Spinal cord (tissue), 10 donors: ENCODE data around the gene ZNF789. TPM values are rescaled to one million over a fixed set of nuclear protein-coding genes. Genes with fewer than 3 reads are reported as not detected.
"Not testable (repeated sequence)": the region's sequence is repeated elsewhere in the genome, so short reads cannot be mapped to it uniquely, and the experiment has no call there.

Source experiments
- DNase-seq, 6 donors: peaks; one replicate each; pipeline versions ENCODE4 v3.0.0 to v3.0.0-alpha.2; 2013 to 2015; ENCODE audit warnings: low spot score in 6 of 6, low read depth in 4 of 6
- H3K27ac ChIP-seq: one replicate; pipeline ENCODE4 v1.5.1; 2013; ENCODE audit warnings: low read depth, low read length, control low read depth
- H3K27me3 ChIP-seq: one replicate; pipeline ENCODE4 v1.6.1; 2013; ENCODE audit warnings: low read length; ENCODE audit not compliant: control insufficient read depth, insufficient read depth
- H3K36me3 ChIP-seq: one replicate; pipeline ENCODE4 v1.6.1; 2013; ENCODE audit warnings: low read length; ENCODE audit not compliant: control insufficient read depth, insufficient read depth
- H3K4me1 ChIP-seq: one replicate; pipeline ENCODE4 v1.6.1; 2013; ENCODE audit warnings: low read length; ENCODE audit not compliant: control insufficient read depth, insufficient read depth
- H3K4me3 ChIP-seq: one replicate; pipeline ENCODE4 v1.5.1; 2013; ENCODE audit warnings: low read depth, low read length, control low read depth
- H3K9me3 ChIP-seq: one replicate; pipeline ENCODE4 v1.6.1; 2013; ENCODE audit warnings: low read length; ENCODE audit not compliant: control insufficient read depth, insufficient read depth
- WGBS: methylation state at CpG from one replicate; pipeline ENCODE4 v1.1.5; 2013; ENCODE audit warnings: missing lambda C conversion rate; ENCODE audit not compliant: insufficient coverage; 5-methylcytosine and 5-hydroxymethylcytosine counted together
- polyA plus RNA-seq, 2 donors: library from polyadenylated mRNA; unstranded; fragments of 120-200 nt; gene quantifications; one replicate each; pipeline ENCODE4 v1.2.1, GENCODE V29; 2013; ENCODE audit not compliant: insufficient read length in 2 of 2
- total RNA-seq, 2 donors: library from RNA; depleted of rRNA in 1 of 2; stranded (reverse); fragments of 120-200 nt in 1 of 2; fragments of >200 nt in 1 of 2; gene quantifications; one replicate each; pipeline versions ENCODE4 v1.2.3 to v1.2.4, GENCODE V29; 2013 to 2014
- donor health status: healthy.

ZNF789 gene
- total and polyA plus RNA-seq, 4 donors, result 16.5 to 53.8 (median 23.8) TPM

DNA sequence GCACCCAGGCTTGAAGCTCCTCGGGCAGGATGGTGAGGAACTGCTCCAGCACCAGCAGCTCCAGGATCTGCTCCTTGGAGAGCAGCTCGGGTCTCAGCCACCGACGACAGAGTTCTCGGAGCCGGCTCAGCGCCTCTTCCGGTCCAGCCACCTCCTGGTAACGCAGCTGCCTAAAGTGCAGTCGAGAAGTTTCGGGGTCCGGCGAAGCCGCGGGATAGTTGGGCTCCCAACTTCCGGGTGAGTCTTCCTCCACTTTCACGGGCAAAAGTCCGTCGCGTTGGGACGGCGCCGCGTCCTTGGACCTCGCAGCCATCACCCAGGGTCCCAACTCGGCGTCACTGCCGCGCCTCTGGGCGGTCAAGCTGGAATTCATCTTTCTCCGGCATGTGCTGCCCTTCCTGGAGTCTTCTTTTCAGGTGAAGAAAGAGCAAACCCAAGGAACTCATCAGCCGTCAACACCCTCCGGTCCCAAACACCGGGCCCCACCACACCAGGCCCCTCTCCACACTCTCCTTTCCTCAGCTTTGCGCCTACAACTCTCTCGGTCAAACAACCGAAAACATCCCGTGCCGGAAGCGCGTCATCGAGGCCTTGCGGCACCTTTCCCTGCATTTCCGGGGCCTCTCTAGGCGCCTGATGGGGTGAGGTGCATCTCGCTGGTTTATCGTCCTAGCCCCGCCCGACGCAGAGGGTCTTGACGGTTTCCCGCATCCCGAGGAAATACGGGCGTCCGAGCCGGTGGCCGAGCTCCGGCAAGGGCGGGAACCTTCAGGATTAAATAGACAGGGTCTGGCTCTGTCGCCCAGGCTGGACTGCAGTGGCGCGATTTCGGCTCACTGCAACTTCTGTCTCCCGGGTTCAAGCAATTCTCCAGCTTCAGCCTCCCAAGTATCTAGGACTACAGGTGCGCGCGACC is 27.3 kb downstream of the ZNF789 start, which contains the start of gene ZNF394:
Gene ZNF394 (minus strand): TSS at position 561 of the 916 bp plus-strand sequence. CDS start 188 bp downstream, at position 373.
- peaks cover 22% of the 10 kb centered on the region for H3K36me3 ChIP-seq
- H3K4me3 ChIP-seq, result peak within 1 kb of the TSS; percentile 92
- H3K27me3 ChIP-seq, result no peaks in the 10 kb centered on the region
- under 1% methylated on average over 65 of the region's 68 CpGs for WGBS
- H3K9me3 ChIP-seq, result no peaks in the 10 kb centered on the region
- H3K4me1 ChIP-seq, result peaks cover 25% of the 10 kb centered on the region
- DNase-seq, result peak; percentile 85 to 98 (median 92)
- H3K27ac ChIP-seq, result peak within 1 kb of the TSS; percentile 95

DNA sequence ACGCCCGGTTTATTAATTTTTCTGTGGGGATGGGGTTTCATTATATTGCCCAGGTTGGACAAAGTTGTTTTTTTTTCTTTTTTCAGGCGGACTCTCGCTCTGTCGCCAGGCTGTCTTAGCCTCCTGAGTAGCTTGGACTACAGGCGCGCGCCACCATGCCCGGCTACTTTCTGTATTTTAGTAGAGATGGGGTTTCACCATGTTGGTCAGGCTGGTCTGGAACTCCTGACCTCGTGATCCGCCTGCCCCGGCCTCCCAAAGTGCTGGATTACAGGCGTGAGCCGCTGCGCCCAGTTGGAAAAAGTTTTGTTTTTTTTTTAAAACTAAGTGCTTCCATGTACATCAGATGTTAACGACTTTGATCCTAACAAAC is 27.9 kb downstream of the ZNF789 start:
- H3K9me3 ChIP-seq, result no peaks in the 10 kb centered on the region
- no peaks in the 10 kb centered on the region for H3K27me3 ChIP-seq
- H3K4me3 ChIP-seq, result peak overlapping the region; percentile 92
- peaks cover 25% of the 10 kb centered on the region for H3K4me1 ChIP-seq
- H3K36me3 ChIP-seq, result peaks cover 15% of the 10 kb centered on the region
- WGBS, result 50% methylated on average over 6 of the region's 16 CpGs
- peak overlapping the region; percentile 95 for H3K27ac ChIP-seq
- no peak for DNase-seq

DNA sequence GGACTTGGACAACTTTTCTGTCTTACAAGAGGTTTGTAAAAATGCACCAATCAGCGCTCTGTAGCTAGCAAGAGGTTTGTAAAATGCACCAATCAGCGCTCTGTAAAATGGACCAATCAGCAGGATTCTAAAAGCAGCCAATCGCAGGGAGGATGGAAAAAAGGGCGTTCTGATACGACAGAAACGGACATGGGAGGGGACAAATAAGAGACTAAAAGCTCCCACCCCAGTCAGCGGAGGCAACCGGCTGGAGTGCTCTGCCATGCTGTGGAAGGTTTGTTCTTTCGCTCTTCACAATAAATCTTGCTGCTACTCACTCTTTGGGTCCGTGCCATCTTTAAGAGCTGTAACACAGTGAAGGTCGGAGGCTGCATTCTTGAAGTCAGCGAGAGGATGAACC is 28.5 kb downstream of the ZNF789 start:
- H3K4me3 ChIP-seq, H3K9me3 ChIP-seq, H3K27me3 ChIP-seq, DNase-seq, H3K27ac ChIP-seq: not testable (repeated sequence)
- Histone ChIP-seq H3K36me3 (peaks cover 16% of the 10 kb centered on the region), H3K4me1 (peaks cover 30% of the 10 kb centered on the region)
- WGBS, result 89% methylated on average over 6 of the region's 12 CpGs

DNA sequence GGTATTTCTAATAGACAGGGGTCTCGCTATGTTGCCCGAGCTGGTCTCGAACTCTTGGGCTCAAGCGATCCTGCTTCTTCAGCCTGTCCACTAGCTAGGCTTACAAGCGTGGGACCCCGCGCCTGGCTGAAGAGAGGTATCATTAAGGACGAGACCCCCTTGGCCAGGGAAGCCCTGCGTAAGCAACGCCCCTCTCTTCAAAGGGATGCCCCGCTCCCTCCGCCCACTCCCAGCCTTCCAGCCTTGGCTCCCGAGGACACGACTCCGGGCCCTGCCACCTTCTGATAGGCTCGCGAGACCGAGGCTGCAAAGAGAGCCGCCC is 31.6 kb downstream of the ZNF789 start:
- Histone ChIP-seq H3K36me3 (peaks cover 11% of the 10 kb centered on the region), H3K4me1 (peaks cover 25% of the 10 kb centered on the region), H3K9me3 (no peaks in the 10 kb centered on the region), H3K27me3 (no peaks in the 10 kb centered on the region), H3K27ac (peak overlapping the region; percentile 98), H3K4me3 (peak overlapping the region; percentile 87)
- 11% methylated on average over 19 of the region's 19 CpGs for WGBS
- peak in 1 of 6 donors; percentile 99 for DNase-seq

DNA sequence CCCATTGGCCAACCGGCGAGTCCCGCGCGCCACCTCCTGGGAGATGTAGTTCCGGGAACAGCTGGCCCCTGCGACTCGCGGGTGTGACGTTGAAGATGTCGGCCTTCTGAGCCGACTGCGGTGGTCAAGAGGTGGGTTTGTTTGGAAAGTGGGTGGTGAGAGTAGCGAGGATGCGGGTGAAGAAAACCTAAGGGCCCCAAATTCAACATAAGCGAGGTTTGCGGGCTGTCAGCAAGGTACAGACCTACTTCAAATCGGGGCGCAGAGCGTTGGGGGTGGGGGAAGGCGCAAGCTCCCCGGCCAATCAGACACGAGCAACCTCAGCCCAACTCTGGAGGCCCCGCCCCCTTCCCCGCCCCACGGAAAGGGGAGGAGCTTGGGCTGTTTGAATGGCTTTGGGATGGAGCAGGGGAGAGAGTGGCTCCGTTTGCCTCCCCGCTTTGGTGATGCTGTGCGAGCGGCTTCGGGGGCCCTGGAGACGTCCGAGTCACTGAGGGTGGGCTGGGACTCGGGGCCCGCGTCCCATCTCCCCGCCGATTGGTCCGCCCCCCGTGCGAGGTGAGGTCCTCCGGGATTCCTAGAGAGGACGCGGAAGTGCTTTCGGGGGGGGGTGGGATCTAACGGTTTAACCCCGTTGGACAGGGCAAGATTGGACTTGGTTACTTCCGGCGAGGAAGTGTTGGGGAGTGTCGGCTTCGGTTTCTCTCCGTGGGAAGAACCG is 32.1 kb downstream of the ZNF789 start, which contains the start of gene ZKSCAN5:
Gene ZKSCAN5 (plus strand): TSS at position 60 of the 721 bp plus-strand sequence. CDS start 1,383 bp downstream, outside the sequence.
- H3K27me3 ChIP-seq, result no peaks in the 10 kb centered on the region
- H3K4me1 ChIP-seq, result peaks cover 21% of the 10 kb centered on the region

DNA sequence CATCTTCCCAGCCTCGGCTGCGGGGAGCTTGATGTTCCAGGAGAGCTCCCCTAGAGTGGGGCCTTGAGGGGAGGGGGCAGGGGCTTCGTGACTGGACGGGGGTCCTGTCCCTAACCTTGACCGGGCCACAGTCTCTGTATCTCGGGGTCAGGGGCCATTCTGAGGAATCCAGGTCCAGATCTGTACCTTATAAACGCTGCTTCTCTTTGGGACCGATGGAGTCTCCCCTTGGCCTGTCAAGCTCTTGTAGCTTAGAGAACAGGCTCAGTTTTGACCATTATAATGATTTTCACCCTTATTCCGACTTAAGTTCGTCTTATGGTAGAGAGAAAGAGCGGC is 32.6 kb downstream of the ZNF789 start:
- no peaks in the 10 kb centered on the region for H3K9me3 ChIP-seq
- H3K36me3 ChIP-seq, result peaks cover 21% of the 10 kb centered on the region
- 0% methylated on average over 8 of the region's 11 CpGs for WGBS
- DNase-seq, result no peak
- H3K27ac ChIP-seq, result peak overlapping the region; percentile 98
- peak overlapping the region; percentile 87 for H3K4me3 ChIP-seq
- no peaks in the 10 kb centered on the region for H3K27me3 ChIP-seq
- peaks cover 21% of the 10 kb centered on the region for H3K4me1 ChIP-seq

More for the DNA sequence above, 32.1 kb downstream of the ZNF789 start, which contains the start of gene ZKSCAN5:
- WGBS, result 0% methylated on average over 47 of the region's 53 CpGs
- Histone ChIP-seq H3K36me3 (peaks cover 16% of the 10 kb centered on the region), H3K27ac (peak within 1 kb of the TSS; percentile 98), H3K4me3 (peak within 1 kb of the TSS; percentile 87), H3K9me3 (no peaks in the 10 kb centered on the region)
- DNase-seq, result peak; percentile 95 to 99 (median 98)

DNA sequence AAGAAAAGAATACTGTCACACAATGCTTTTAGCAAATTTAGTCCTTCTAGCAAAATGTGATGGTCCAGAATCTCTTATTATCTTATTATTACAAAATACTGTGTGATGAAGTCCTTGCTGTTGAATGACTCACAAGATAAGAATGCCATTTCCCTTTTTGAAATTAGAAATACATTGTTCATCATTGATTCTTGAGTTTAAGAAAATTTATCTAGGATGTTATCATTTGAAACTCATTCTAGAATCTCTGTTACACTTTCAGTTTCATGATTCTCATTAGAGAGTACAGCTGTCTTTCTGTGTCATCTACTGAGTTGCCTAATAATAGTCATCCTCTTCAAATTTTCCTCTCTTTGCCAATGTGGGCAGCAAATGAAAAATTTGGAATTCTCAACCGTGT is 41.4 kb downstream of the ZNF789 start:
- no peaks in the 10 kb centered on the region for H3K9me3 ChIP-seq
- no peak overlapping the region for H3K27ac ChIP-seq
- peaks cover 75% of the 10 kb centered on the region for H3K36me3 ChIP-seq
- no peaks in the 10 kb centered on the region for H3K4me1 ChIP-seq
- DNase-seq, result no peak
- H3K27me3 ChIP-seq, result no peaks in the 10 kb centered on the region
- H3K4me3 ChIP-seq, result no peak overlapping the region
- WGBS, result 86% methylated on average over 1 of the region's 1 CpG

DNA sequence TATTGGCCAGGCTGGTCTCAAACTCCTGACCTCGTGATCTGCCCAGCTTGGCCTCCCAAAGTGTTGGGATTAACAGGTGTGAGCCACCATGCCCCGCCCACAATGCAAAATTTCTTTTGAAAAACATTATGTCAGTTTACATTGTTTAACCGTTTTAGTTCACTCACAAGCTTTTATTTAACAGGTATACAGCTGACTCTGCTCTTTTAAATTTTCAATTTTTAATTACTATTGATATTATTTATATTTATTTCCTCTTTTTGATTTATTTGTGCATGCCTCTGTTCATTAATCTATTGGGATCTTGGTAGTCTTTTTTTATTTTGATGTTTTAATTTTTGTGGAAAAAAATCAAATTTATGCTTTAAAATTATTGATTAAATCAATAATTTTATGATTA is 48.7 kb downstream of the ZNF789 start:
- Histone ChIP-seq H3K4me3 (no peak overlapping the region), H3K27ac (no peak overlapping the region), H3K4me1 (no peaks in the 10 kb centered on the region), H3K9me3 (no peaks in the 10 kb centered on the region), H3K27me3 (no peaks in the 10 kb centered on the region), H3K36me3 (peaks cover 67% of the 10 kb centered on the region)
- WGBS, result 100% methylated on average over 1 of the region's 3 CpGs
- DNase-seq, result no peak

DNA sequence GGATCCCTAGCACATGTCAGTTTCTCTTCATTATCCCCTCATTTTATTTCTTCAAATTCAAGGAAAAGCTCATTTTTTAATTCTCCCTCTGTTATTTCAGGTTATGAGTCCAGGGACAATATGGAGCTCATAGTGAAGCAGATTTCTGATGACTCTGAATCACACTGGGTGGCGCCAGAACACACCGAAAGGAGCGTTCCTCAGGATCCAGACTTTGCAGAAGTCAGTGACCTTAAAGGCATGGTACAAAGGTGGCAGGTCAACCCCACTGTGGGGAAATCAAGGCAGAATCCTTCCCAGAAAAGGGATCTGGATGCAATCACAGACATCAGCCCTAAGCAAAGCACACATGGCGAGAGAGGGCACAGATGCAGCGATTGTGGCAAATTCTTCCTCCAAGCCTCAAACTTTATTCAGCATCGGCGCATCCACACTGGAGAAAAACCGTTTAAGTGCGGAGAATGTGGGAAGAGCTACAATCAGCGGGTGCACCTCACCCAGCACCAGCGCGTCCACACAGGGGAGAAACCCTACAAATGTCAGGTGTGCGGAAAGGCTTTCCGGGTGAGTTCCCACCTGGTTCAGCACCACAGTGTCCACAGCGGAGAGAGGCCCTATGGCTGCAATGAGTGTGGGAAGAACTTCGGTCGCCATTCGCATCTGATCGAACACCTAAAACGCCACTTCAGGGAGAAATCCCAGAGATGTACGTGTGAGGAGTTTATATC is 53.2 kb downstream of the ZNF789 start:
- Histone ChIP-seq H3K27me3 (no peaks in the 10 kb centered on the region), H3K4me1 (no peaks in the 10 kb centered on the region), H3K36me3 (peaks cover 65% of the 10 kb centered on the region), H3K9me3 (peaks cover 4% of the 10 kb centered on the region), H3K27ac (no peak overlapping the region), H3K4me3 (no peak overlapping the region)
- WGBS, result 97% methylated on average over 20 of the region's 21 CpGs
- DNase-seq, result peak in 1 of 6 donors; percentile 13
